ENCODE data around the gene SCAANT1.

Gene SCAANT1

DNA sequence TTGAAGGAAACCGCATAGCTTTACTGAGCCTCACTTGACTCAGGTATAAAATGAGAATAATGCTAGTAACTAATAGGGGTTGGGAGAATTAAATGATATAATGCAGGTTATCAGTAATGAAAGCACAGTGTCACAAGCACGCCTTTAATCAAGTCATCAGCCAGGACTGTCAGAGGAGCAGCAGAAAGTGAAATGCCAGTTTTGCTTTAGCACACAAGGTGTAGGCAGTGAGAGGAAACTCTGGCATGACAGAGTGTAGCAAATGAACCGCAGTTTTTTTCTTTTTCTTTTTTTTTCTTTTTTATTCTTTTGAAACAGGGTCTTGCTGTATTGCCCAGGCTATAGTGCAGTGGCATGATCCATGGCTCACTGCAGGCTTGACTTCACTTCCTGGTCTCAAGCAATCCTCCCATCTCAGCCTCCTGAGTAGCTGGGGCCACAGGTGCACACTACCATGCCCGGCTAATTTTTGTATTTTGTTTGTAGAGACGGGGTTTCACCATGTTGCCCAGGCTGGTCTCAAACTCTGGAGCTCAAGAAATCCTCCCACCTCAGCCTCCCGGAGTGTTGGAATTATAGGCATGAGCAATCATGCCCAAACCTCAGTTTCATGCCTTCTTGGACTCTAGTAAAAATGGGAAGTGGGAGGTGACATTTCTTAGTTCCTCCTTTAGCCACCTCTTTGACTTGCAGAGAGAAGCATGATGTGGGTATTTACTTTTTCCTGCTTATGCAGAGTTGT is 9.7 kb upstream of the SCAANT1 start:
- TF ChIP-seq ZNF565 (CRISPR knock-in tag; conservative IDR thresholded peaks at IDR 0.05; ENCODE audit: low read depth), result no peak
- TF ChIP-seq, protein P1, sequence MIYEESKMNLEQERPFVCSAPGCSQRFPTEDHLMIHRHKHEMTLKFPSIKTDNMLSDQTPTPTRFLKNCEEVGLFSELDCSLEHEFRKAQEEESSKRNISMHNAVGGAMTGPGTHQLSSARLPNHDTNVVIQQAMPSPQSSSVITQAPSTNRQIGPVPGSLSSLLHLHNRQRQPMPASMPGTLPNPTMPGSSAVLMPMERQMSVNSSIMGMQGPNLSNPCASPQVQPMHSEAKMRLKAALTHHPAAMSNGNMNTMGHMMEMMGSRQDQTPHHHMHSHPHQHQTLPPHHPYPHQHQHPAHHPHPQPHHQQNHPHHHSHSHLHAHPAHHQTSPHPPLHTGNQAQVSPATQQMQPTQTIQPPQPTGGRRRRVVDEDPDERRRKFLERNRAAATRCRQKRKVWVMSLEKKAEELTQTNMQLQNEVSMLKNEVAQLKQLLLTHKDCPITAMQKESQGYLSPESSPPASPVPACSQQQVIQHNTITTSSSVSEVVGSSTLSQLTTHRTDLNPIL (CRISPR knock-in tag; IDR thresholded peaks at IDR 0.05; ENCODE audit: low read depth), result no peak
- TF ChIP-seq, protein P2, sequence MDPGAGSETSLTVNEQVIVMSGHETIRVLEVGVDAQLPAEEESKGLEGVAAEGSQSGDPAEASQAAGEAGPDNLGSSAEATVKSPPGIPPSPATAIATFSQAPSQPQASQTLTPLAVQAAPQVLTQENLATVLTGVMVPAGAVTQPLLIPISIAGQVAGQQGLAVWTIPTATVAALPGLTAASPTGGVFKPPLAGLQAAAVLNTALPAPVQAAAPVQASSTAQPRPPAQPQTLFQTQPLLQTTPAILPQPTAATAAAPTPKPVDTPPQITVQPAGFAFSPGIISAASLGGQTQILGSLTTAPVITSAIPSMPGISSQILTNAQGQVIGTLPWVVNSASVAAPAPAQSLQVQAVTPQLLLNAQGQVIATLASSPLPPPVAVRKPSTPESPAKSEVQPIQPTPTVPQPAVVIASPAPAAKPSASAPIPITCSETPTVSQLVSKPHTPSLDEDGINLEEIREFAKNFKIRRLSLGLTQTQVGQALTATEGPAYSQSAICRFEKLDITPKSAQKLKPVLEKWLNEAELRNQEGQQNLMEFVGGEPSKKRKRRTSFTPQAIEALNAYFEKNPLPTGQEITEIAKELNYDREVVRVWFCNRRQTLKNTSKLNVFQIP (CRISPR knock-in tag; IDR thresholded peaks at IDR 0.05; ENCODE audit: borderline replicate concordance, low read depth), result no peak
- no peak for ATAC-seq

DNA sequence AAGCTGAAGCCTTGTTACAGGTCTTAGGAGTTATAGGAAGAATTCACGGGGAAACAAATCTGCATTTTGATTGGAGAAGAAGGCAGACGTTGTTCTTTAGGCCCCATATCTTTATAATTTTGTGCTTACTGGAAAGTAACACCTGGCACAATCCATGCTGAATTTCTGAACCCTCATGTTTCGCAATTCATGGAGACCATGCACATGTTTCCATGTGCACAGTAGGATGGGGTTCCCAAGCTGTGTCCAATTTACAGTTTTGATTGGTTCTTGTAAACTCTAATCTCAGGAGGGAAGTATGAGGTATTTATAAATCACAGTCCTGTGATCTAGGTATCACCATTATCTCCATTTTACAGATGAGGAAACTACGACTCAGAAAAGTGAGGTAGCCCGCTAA is 7.8 kb upstream of the SCAANT1 start:
- TF ChIP-seq ZFP3 (CRISPR knock-in tag; IDR thresholded peaks at IDR 0.05), result no peak
- no peak for TF ChIP-seq CSDC2 (CRISPR knock-in tag; IDR thresholded peaks at IDR 0.05)
- no peak for TF ChIP-seq GLIS3 (CRISPR knock-in tag; IDR thresholded peaks at IDR 0.05)
- TF ChIP-seq TOX (CRISPR knock-in tag; IDR thresholded peaks at IDR 0.05; ENCODE audit: borderline replicate concordance), result no peak
- TF ChIP-seq, protein P2 (CRISPR knock-in tag; IDR thresholded peaks at IDR 0.05; ENCODE audit: borderline replicate concordance, low read depth), result no peak
- no peak for TF ChIP-seq ZC3H10 (CRISPR knock-in tag; IDR thresholded peaks at IDR 0.05)
- no peak for TF ChIP-seq SNAI2 (CRISPR knock-in tag; IDR thresholded peaks at IDR 0.05)
- TF ChIP-seq TCF4 (CRISPR knock-in tag; IDR thresholded peaks at IDR 0.05; ENCODE audit: borderline replicate concordance), result no peak
- ATAC-seq, result no peak

DNA sequence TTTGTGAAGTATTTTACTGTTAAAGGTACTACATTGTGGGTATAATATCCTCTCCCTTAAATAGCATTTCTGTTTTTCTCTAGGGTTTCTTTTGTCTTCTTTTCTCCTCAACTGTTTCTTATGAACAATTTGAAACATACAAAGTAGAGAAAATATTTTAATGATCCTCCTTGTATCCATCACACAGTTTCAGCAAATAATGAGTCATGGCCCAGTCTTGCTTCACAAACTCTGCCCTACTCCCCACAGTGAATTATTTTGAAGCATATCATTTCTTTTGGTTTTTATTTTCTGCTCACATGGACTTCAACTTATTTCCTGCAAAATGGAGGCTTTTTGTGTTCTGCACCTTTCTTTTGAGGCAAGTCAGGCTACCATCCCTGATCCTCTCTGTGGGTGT is 6.1 kb upstream of the SCAANT1 start:
- no peak for TF ChIP-seq ZFP30 (CRISPR knock-in tag; IDR thresholded peaks at IDR 0.05)
- TF ChIP-seq, protein P2 (CRISPR knock-in tag; IDR thresholded peaks at IDR 0.05; ENCODE audit: borderline replicate concordance, low read depth), result no peak
- TF ChIP-seq ARNTL (CRISPR knock-in tag; IDR thresholded peaks at IDR 0.05; ENCODE audit: borderline replicate concordance, low read depth), result no peak
- TF ChIP-seq, protein P1 (CRISPR knock-in tag; IDR thresholded peaks at IDR 0.05; ENCODE audit: low read depth), result no peak
- TF ChIP-seq CSDC2 (CRISPR knock-in tag; IDR thresholded peaks at IDR 0.05), result no peak
- TF ChIP-seq ZFP3 (CRISPR knock-in tag; IDR thresholded peaks at IDR 0.05), result no peak
- TF ChIP-seq ZNF70 (CRISPR knock-in tag; IDR thresholded peaks at IDR 0.05), result no peak
- no peak for TF ChIP-seq ISL1 (CRISPR knock-in tag; IDR thresholded peaks at IDR 0.05)
- TF ChIP-seq ZC3H10 (CRISPR knock-in tag; IDR thresholded peaks at IDR 0.05), result no peak
- no peak for TF ChIP-seq SNAI2 (CRISPR knock-in tag; IDR thresholded peaks at IDR 0.05)
- TF ChIP-seq PPARA (CRISPR knock-in tag; IDR thresholded peaks at IDR 0.05; ENCODE audit: borderline replicate concordance), result no peak
- no peak for TF ChIP-seq OSR1 (CRISPR knock-in tag; IDR thresholded peaks at IDR 0.05)
- TF ChIP-seq GLIS3 (CRISPR knock-in tag; IDR thresholded peaks at IDR 0.05), result no peak
- TF ChIP-seq TCF4 (CRISPR knock-in tag; IDR thresholded peaks at IDR 0.05; ENCODE audit: borderline replicate concordance), result no peak
- no peak for TF ChIP-seq TOX (CRISPR knock-in tag; IDR thresholded peaks at IDR 0.05; ENCODE audit: borderline replicate concordance)
- TF ChIP-seq BACH2 (CRISPR knock-in tag; IDR thresholded peaks at IDR 0.05; ENCODE audit: borderline replicate concordance), result no peak
- TF ChIP-seq, protein P3, sequence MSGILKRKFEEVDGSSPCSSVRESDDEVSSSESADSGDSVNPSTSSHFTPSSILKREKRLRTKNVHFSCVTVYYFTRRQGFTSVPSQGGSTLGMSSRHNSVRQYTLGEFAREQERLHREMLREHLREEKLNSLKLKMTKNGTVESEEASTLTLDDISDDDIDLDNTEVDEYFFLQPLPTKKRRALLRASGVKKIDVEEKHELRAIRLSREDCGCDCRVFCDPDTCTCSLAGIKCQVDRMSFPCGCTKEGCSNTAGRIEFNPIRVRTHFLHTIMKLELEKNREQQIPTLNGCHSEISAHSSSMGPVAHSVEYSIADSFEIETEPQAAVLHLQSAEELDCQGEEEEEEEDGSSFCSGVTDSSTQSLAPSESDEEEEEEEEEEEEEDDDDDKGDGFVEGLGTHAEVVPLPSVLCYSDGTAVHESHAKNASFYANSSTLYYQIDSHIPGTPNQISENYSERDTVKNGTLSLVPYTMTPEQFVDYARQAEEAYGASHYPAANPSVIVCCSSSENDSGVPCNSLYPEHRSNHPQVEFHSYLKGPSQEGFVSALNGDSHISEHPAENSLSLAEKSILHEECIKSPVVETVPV (CRISPR knock-in tag; IDR thresholded peaks at IDR 0.05), result no peak
- TF ChIP-seq, protein P4, sequence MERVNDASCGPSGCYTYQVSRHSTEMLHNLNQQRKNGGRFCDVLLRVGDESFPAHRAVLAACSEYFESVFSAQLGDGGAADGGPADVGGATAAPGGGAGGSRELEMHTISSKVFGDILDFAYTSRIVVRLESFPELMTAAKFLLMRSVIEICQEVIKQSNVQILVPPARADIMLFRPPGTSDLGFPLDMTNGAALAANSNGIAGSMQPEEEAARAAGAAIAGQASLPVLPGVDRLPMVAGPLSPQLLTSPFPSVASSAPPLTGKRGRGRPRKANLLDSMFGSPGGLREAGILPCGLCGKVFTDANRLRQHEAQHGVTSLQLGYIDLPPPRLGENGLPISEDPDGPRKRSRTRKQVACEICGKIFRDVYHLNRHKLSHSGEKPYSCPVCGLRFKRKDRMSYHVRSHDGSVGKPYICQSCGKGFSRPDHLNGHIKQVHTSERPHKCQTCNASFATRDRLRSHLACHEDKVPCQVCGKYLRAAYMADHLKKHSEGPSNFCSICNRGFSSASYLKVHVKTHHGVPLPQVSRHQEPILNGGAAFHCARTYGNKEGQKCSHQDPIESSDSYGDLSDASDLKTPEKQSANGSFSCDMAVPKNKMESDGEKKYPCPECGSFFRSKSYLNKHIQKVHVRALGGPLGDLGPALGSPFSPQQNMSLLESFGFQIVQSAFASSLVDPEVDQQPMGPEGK (CRISPR knock-in tag; IDR thresholded peaks at IDR 0.05; ENCODE audit: borderline replicate concordance), result no peak
- peak; percentile 70 for ATAC-seq
